BJ (cell line): ENCODE measurements around the gene FOLR3. TPM values are rescaled to one million over a fixed set of nuclear protein-coding genes. Genes with fewer than 3 reads are reported as not detected.
"Not testable (repeated sequence)": the region's sequence is repeated elsewhere in the genome, so short reads cannot be mapped to it uniquely, and the experiment has no call there.

Source experiments
- CTCF ChIA-PET: fragments of 350-600 bp; formaldehyde crosslinking; extraction: SDS; loops from one replicate; lab custom pipeline; 2021; ENCODE audit warnings: antibody characterized with exemption, inconsistent platforms; lab: Yijun Ruan, JAX
- POLR2A ChIA-PET: fragments of 300-600 bp; sonication (Branson Sonifier 250); formaldehyde crosslinking; extraction: SDS; loops from one replicate; lab custom pipeline; 2021; ENCODE audit warnings: antibody characterized with exemption; lab: Charles Lee
- DNase-seq: peaks from one replicate; pipeline ENCODE4 v3.0.0-alpha.2; 2011; ENCODE audit warnings: low read depth
- H3K27me3 ChIP-seq: 2 replicates; pipeline ENCODE4 v1.6.0; 2011; ENCODE audit warnings: low read length; ENCODE audit not compliant: control insufficient read depth, insufficient read depth
- H3K36me3 ChIP-seq: 2 replicates; pipeline ENCODE4 v1.5.1; 2011; ENCODE audit warnings: low read length; ENCODE audit not compliant: control insufficient read depth, insufficient read depth
- H3K4me3 ChIP-seq: 2 replicates; pipeline ENCODE4 v1.5.1; 2011; ENCODE audit warnings: low read depth, mild to moderate bottlenecking, control low read depth, low read length
- polyA plus RNA-seq: library from polyadenylated mRNA; depleted of rRNA; stranded (reverse); fragments of >200 nt; gene quantifications from 2 replicates; pipeline ENCODE4 v1.2.3, GENCODE V29; 2011
- TF ChIP-seq, protein P1 (sequence below): IDR thresholded peaks from 2 replicates; pipeline ENCODE4 v1.5.1; 2011; ENCODE audit warnings: low read depth, mild to moderate bottlenecking, control low read depth, inconsistent platforms, low read length, moderate library complexity; ENCODE audit not compliant: insufficient read depth

The FOLR3 gene
- polyA plus RNA-seq, 1 experiment = 0.85 TPM

DNA sequence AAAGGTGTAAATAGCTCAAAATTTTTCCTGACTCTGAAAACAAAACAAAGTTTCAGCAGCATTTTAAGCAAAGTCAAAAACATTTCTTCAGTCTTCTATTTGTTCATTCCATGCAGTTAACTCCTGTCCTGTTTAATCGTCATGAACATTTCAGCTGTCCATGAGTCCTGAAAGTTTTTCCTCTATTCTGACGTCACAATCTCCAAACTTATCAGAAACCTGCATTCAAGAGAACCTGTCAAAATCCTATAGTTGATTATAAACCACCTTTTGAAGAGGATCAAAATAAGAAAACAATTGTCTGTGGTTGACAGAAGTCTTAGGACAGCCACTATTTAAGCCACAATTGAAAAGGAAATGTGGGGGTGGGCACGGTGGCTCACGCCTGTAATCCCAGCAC is 15.4 kb downstream of the FOLR3 start:
- no peak for DNase-seq
- Histone ChIP-seq H3K36me3 (no peaks in the 10 kb centered on the region; the same call in 1 of the 2 replicates), H3K4me3 (no peak overlapping the region), H3K27me3 (no peaks in the 10 kb centered on the region)
- ChIA-PET CTCF (interaction anchor here (0.6 to 1.4 kb wide), 5 partner anchors 9 to 125 kb away, joined by 3 read pairs; no protein-coding TSS in a partner anchor), POLR2A (no interaction called here)
- TF ChIP-seq, protein P1, sequence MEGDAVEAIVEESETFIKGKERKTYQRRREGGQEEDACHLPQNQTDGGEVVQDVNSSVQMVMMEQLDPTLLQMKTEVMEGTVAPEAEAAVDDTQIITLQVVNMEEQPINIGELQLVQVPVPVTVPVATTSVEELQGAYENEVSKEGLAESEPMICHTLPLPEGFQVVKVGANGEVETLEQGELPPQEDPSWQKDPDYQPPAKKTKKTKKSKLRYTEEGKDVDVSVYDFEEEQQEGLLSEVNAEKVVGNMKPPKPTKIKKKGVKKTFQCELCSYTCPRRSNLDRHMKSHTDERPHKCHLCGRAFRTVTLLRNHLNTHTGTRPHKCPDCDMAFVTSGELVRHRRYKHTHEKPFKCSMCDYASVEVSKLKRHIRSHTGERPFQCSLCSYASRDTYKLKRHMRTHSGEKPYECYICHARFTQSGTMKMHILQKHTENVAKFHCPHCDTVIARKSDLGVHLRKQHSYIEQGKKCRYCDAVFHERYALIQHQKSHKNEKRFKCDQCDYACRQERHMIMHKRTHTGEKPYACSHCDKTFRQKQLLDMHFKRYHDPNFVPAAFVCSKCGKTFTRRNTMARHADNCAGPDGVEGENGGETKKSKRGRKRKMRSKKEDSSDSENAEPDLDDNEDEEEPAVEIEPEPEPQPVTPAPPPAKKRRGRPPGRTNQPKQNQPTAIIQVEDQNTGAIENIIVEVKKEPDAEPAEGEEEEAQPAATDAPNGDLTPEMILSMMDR = no peak

GRCh38 chr11:72153874-72154273 is 18.3 kb downstream of the FOLR3 start:
- not testable (repeated sequence) for H3K36me3 ChIP-seq, DNase-seq, H3K27me3 ChIP-seq, H3K4me3 ChIP-seq
- ChIA-PET POLR2A (interaction anchor here (0.7 kb wide), 1 partner anchor 42 kb away, joined by 4 read pairs; the partner anchor contains the start of gene ANAPC15), CTCF (interaction anchor here (0.9 to 4.8 kb wide), 3 partner anchors 10 to 31 kb away, joined by 3 to 34 read pairs (median 4); no protein-coding TSS in a partner anchor)

DNA sequence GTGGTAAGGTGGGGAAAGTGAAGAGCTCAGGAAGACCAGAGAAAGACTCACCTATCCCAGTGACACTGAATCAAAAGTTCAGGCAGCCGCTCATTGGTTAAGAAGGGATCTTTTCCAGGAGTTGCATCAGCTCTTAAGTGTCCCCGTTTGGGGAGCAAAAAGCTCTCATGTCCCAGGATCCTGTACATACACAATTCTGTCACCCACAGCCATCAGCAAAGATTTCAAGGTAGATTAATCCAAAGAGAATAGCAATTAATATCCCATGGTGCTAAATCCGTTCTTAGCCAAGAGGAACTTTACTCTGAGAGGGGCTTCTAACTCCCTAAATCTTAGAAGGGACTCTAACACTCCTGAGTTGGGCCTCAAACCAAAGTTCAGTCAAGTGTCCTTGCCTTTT is 19.3 kb downstream of the FOLR3 start:
- TF ChIP-seq, protein P1 = no peak
- CTCF ChIA-PET = interaction anchor here (4.8 to 6.5 kb wide), 2 partner anchors 11 to 28 kb away, joined by 34 read pairs; no protein-coding TSS in a partner anchor
- Histone ChIP-seq H3K27me3 (no peaks in the 10 kb centered on the region), H3K36me3 (no peaks in the 10 kb centered on the region), H3K4me3 (no peak overlapping the region)
- POLR2A ChIA-PET = no interaction called here
- DNase-seq = no peak

DNA sequence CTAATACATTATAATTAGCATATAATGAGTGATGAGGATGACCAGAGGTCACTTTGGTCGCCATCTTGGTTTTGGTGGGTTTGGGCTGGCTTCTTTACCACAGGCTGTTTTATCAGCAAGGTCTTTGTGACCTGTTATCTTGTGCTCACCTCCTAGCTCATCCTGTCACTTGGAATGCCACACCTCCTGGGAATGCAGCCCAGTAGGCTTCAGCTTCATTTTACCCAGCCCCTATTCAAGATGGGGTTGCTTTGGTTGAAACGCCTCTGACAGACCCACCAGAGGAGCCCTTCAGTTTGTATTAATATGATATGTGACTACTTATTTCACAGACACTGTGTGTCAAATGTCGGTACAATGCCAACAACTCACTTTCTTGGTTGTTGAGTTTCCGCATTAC is 20.2 kb downstream of the FOLR3 start:
- ChIA-PET CTCF (interaction anchor here (4.8 to 6.5 kb wide), 2 partner anchors 12 to 27 kb away, joined by 34 read pairs; no protein-coding TSS in a partner anchor), POLR2A (no interaction called here)
- Histone ChIP-seq H3K4me3 (no peak overlapping the region), H3K27me3 (no peaks in the 10 kb centered on the region; the same call in 1 of the 2 replicates), H3K36me3 (no peaks in the 10 kb centered on the region)
- TF ChIP-seq, protein P1 = no peak
- no peak for DNase-seq

DNA sequence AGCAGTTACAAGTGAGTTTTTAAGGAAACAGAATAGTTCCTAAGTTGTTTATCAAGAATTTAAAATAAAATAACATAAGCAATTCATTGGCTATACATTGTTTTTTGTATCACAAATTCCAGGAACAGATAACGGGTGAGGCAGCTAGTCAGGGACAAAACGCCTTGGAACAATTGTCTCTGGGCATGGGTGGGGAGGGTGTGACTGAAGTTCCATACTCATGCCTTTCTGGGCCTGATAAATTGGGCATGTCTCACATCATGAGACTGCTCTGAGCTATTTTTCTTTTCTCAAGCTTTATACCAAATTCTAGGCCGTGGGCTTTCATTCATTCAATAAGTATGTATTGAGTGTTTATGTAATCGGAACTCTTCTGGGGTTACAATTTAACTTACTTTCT is 21.6 kb downstream of the FOLR3 start:
- POLR2A ChIA-PET = no interaction called here
- H3K4me3 ChIP-seq = no peak overlapping the region
- TF ChIP-seq, protein P1 = no peak
- no peaks in the 10 kb centered on the region for H3K36me3 ChIP-seq
- DNase-seq = no peak
- H3K27me3 ChIP-seq = no peaks in the 10 kb centered on the region; the same call in 1 of the 2 replicates
- CTCF ChIA-PET = interaction anchor here (4.8 to 6.5 kb wide), 2 partner anchors 13 to 26 kb away, joined by 34 read pairs; no protein-coding TSS in a partner anchor

DNA sequence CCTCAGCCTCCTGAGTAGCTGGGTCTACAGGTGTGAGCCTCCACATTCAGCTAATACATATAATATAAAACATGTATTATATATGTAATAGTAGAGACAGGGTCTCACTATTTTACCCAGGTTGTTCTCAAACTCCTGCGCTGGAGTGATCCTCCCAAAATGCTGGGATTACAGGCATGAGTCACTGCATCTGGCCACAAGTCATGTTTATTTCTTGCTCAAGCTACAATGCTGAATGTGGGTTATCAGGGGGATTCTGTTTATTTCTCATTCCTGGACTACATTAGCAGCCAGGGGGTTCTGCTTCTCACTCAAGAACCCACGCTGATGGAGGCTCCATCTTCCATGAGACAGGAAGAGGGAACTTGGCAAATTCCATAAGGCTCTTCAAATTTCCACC is 24.8 kb downstream of the FOLR3 start:
- Histone ChIP-seq H3K27me3 (no peaks in the 10 kb centered on the region; the same call in 1 of the 2 replicates), H3K36me3 (no peaks in the 10 kb centered on the region), H3K4me3 (no peak overlapping the region)
- CTCF ChIA-PET = interaction anchor here (0.9 to 6.5 kb wide), 3 partner anchors 9 to 23 kb away, joined by 3 to 34 read pairs (median 5); no protein-coding TSS in a partner anchor
- POLR2A ChIA-PET = no interaction called here
- TF ChIP-seq, protein P1 = no peak
- no peak for DNase-seq
